Astrocyte of the cerebellum (primary cell): Measurements from ENCODE around the gene TFDP2.

Source experiments
- DNase-seq: peaks from one replicate; pipeline ENCODE4 v3.0.0-alpha.2; 2011; ENCODE audit warnings: low read depth
- H3K4me3 ChIP-seq: 2 replicates; pipeline ENCODE4 v1.5.1; 2011; ENCODE audit warnings: mild to moderate bottlenecking, low read depth, low read length, moderate library complexity
- in situ Hi-C: cut with HindIII; loops from 2 replicates; pipeline ENCODE4 v1.10.0; 2017; ENCODE audit warnings: low sequenced_read_pairs
- TF ChIP-seq, protein P1 (sequence below): IDR thresholded peaks from 2 replicates; pipeline ENCODE4 v1.5.1; 2012; ENCODE audit warnings: low read length, low read depth, moderate library complexity, mild to moderate bottlenecking; ENCODE audit errors: missing control alignments

The TFDP2 gene

DNA sequence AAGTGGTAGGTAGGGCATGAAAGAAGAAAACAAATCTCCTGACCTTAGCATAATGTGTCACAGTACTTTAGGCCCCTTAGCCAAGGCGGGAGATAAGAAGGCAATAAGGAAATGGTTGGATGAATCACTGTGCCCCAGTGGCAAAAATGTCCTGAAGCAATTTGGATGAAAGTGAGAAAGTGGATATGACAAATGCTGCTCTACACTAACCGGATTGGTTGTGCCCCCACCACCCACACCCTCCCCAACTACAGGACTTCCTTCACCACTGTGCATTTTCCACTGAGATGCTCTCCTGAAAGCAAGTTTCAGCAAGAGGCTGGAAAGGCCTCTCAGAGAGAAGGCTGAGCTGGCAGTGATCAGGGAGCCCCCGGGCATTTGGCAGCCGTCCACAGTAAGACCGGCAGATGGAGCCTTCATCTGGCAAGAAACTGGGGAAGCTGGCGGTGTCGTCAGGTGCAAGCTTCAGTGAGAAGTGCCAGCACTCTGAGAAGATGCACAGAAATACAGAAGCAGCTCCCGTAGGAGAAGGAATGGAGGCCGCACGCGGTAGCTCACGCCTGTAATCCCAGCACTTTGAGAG, 209.1 kb downstream of the TFDP2 start:
- in situ Hi-C loops, result no loop called here
- TF ChIP-seq, protein P1, sequence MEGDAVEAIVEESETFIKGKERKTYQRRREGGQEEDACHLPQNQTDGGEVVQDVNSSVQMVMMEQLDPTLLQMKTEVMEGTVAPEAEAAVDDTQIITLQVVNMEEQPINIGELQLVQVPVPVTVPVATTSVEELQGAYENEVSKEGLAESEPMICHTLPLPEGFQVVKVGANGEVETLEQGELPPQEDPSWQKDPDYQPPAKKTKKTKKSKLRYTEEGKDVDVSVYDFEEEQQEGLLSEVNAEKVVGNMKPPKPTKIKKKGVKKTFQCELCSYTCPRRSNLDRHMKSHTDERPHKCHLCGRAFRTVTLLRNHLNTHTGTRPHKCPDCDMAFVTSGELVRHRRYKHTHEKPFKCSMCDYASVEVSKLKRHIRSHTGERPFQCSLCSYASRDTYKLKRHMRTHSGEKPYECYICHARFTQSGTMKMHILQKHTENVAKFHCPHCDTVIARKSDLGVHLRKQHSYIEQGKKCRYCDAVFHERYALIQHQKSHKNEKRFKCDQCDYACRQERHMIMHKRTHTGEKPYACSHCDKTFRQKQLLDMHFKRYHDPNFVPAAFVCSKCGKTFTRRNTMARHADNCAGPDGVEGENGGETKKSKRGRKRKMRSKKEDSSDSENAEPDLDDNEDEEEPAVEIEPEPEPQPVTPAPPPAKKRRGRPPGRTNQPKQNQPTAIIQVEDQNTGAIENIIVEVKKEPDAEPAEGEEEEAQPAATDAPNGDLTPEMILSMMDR, result no peak
- no peak overlapping the region for H3K4me3 ChIP-seq
- no peak for DNase-seq

DNA sequence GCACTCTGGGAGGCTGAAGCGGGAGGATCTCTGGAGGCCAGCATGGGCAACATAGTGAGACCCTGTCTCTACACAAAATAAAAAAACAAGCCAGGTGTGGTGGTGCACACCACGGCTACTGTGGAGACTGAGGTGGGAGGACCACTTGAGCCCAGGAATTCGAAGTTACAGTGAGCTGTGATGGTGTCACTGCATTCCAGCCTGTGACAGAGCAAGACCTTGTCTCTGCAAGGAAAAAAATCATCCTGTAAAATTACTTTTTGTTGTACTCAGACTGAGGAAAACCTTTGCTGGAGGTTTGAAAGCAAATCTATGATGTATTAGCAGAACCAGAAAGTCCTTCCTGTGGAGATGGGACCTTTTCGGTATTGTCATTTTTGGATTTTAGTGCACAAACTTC, 209.6 kb downstream of the TFDP2 start:
- H3K4me3 ChIP-seq, result no peak overlapping the region
- in situ Hi-C loops, result no loop called here
- DNase-seq, result no peak
- TF ChIP-seq, protein P1, result no peak

DNA sequence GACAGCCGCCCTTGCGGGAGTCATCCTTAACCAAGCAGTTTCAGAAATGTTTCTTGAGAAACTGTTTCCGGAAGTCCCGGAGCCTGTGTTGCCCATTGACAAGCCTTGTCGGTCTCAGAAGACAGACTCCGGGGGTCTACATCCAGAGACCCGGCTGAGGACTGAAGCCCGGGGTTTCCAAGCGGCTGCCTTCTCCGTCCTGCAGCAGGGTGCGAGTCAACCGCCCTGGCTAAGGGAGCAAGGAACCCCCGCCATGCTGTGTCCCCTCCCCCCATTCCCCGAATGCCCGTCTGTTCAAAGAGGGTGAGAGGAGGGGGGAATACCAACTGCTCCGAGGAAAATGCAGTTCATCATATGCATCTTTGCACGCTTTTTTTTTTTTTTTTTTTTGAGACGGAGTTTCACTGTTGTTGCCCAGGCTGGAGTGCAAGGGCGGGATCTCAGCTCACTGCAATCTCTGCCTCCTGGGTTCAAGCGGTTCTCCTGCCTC, 211.3 kb downstream of the TFDP2 start:
- DNase-seq, result no peak
- no peak overlapping the region for H3K4me3 ChIP-seq
- TF ChIP-seq, protein P1, result no peak
- in situ Hi-C loops, result no loop called here

DNA sequence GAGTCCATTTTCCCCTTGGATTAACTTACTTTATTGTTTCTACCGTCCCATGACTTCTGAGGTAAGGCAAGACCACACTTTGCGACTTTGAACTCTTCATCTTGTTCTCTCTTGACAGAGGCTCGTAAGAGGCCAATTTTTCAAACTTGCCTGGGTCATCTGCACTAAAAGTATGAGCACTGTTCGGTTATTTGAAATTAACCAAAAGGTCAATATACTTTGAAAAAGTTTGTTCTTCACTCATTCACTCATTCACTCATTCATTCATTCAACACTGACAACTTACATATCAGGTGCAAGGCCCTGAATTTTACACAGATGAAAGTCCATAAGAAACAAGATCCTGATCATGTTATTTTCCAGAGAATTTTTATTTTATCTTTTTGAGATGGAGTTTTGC, 215.0 kb downstream of the TFDP2 start:
- TF ChIP-seq, protein P1, result no peak
- in situ Hi-C loops, result no loop called here
- DNase-seq, result no peak
- no peak overlapping the region for H3K4me3 ChIP-seq

DNA sequence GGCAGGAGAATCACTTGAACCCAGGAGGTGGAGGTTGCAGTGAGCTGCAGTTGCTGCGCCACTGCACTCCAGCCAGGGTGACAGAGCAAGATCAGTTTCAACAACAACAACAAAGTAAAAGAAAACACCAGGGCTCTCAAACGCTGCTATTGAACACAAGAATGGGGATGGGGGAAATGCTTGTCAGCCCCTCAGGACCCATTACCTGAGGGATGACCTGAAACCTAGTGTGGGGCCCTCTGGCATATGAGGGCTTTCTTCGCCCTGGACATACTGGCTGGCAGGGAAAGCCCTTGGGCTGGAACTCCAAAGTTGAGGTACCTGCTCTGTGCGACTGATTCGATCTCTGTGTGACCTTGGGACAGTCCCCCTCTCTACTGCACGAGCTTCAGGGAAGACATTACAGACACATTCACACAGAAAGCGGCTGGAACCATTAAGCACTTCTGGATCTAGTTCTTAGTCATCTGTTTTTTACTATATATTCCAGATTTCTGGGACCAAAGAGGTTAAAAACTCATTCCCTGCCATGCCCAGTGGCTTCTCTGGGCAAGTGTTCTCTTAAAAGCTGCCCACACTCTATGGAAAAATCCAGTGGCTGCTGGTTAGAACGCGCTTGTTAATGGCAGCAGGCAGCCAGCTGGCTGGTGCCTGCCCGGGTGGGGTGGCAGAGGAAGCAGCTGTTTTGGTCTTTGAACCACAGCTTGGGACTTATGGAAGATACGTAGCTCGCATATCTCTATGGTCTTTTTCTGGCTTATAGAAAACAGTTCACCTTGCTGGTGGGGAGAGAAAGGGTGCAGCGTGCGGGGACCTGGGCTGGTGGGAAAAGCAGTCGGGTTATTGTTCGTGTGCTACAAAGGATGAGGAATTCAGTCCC, 215.7 kb downstream of the TFDP2 start:
- no peak for DNase-seq
- TF ChIP-seq, protein P1, result no peak
- in situ Hi-C loops, result no loop called here
- no peak overlapping the region for H3K4me3 ChIP-seq

DNA sequence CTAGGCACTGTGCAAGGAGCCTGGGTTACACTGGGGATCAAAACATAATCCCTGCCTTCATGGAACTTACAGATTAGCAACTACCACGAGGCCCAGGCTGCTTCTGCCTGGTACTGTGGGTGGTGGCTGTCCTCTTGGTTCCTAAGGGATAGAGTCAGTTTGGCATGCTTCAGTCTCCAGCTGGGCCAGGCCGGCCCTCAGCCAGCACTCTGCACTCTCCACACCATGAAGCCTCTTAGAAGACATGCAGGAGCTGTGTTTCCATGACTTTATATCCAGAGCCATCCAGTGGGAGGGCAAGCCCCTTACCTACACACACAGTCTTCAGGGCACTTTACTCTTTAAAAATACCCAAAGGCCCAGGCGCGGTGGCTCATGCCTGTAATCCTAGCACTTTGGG, 218.5 kb downstream of the TFDP2 start:
- no peak overlapping the region for H3K4me3 ChIP-seq
- in situ Hi-C loops, result no loop called here
- DNase-seq, result no peak
- TF ChIP-seq, protein P1, result no peak
